ENCODE data around the gene PDPN. TPM values are rescaled to one million over a fixed set of nuclear protein-coding genes. Genes with fewer than 3 reads are reported as not detected.

PDPN gene
- total RNA-seq, 1 experiment from 2014 or later: not detected

GRCh38 chr1:13652238-13652637 lies 68.6 kb downstream of the PDPN start:
- TF ChIP-seq POLR2A (IDR thresholded peaks at IDR 0.05; ENCODE audit: borderline replicate concordance, extremely low read depth, insufficient read depth, insufficient read length) (no peak), REST (IDR thresholded peaks at IDR 0.05; ENCODE audit: low read depth) (no peak), MAX (IDR thresholded peaks at IDR 0.05) (no peak), ZNF274 (IDR thresholded peaks at IDR 0.05; ENCODE audit: low read depth, low read length) (no peak), POLR2AphosphoS5 (IDR thresholded peaks at IDR 0.05; ENCODE audit: low read depth, low read length) (no peak), FOSL1 (IDR thresholded peaks at IDR 0.05; ENCODE audit: low read depth) (no peak), SRF (IDR thresholded peaks at IDR 0.05; ENCODE audit: low read depth) (no peak), CEBPB (IDR thresholded peaks at IDR 0.05; ENCODE audit: low read depth) (no peak), JUND (IDR thresholded peaks at IDR 0.05) (no peak), EZH2 (IDR thresholded peaks at IDR 0.05) (no peak), ZFX (IDR thresholded peaks at IDR 0.05) (no peak), EZH2phosphoT487 (IDR thresholded peaks at IDR 0.05; ENCODE audit: borderline replicate concordance) (no peak), TCF7L2 (IDR thresholded peaks at IDR 0.05; ENCODE audit: borderline replicate concordance, extremely low read depth, insufficient read depth, insufficient read length) (no peak), EGR1 (IDR thresholded peaks at IDR 0.05; ENCODE audit: low read depth) (no peak), ELF1 (IDR thresholded peaks at IDR 0.05; ENCODE audit: borderline replicate concordance, low read depth) (no peak), CTCF (IDR thresholded peaks at IDR 0.05 in 2 of 3, conservative IDR thresholded peaks at IDR 0.05 in 1 of 3; ENCODE audit: borderline replicate concordance in 1 of 3, insufficient read depth in 1 of 3, low read depth in 2 of 3, low read length in 2 of 3) (no peak), CBX3 (IDR thresholded peaks at IDR 0.05; ENCODE audit: low read depth) (no peak)
- TF ChIP-seq, protein P1, sequence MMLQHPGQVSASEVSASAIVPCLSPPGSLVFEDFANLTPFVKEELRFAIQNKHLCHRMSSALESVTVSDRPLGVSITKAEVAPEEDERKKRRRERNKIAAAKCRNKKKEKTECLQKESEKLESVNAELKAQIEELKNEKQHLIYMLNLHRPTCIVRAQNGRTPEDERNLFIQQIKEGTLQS (IDR thresholded peaks at IDR 0.05): no peak
- TF ChIP-seq, protein P2, sequence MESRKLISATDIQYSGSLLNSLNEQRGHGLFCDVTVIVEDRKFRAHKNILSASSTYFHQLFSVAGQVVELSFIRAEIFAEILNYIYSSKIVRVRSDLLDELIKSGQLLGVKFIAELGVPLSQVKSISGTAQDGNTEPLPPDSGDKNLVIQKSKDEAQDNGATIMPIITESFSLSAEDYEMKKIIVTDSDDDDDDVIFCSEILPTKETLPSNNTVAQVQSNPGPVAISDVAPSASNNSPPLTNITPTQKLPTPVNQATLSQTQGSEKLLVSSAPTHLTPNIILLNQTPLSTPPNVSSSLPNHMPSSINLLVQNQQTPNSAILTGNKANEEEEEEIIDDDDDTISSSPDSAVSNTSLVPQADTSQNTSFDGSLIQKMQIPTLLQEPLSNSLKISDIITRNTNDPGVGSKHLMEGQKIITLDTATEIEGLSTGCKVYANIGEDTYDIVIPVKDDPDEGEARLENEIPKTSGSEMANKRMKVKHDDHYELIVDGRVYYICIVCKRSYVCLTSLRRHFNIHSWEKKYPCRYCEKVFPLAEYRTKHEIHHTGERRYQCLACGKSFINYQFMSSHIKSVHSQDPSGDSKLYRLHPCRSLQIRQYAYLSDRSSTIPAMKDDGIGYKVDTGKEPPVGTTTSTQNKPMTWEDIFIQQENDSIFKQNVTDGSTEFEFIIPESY (IDR thresholded peaks at IDR 0.05; ENCODE audit: extremely low read depth, insufficient replicate concordance, low read length): no peak
- ChIA-PET RAD21 (ENCODE audit: low non-redundant PET in 1 of 2, low total read pairs in 2 of 2, uncharacterized antibody in 2 of 2, unreplicated experiment in 2 of 2) (no interaction called here), CTCF (no interaction called here), POLR2A (no interaction called here)
- H3K9me3 ChIP-seq (ENCODE audit: control insufficient read depth in 1 of 2, insufficient read depth in 1 of 2, low read depth in 1 of 2, low read length in 2 of 2): no peaks in the 10 kb centered on the region
- H3K36me3 ChIP-seq (ENCODE audit: control insufficient read depth in 1 of 2, insufficient read depth in 2 of 2, low read length in 2 of 2): no peaks in the 10 kb centered on the region
- H3K9ac ChIP-seq (ENCODE audit: low read length): no peak overlapping the region
- H3K4me3 ChIP-seq (replicated peaks in 1 of 2; ENCODE audit: low read depth in 1 of 2, low read length in 2 of 2): no peak overlapping the region
- no peak overlapping the region for H2AFZ ChIP-seq (ENCODE audit: low read depth, low read length, poor library complexity, severe bottlenecking)
- ATAC-seq (no peak), DNase-seq (ENCODE audit: low read depth, low spot score) (no peak)
- H3K9me2 ChIP-seq (ENCODE audit: insufficient read depth): no peaks in the 10 kb centered on the region
- no TSS peak for BruUV-seq (replicated peaks)
- H3K4me2 ChIP-seq (ENCODE audit: low read length): no peak overlapping the region
- no peaks in the 10 kb centered on the region for H3K27me3 ChIP-seq (ENCODE audit: insufficient read depth, low read length)
- intact Hi-C loops (cut with micrococcal nuclease): no loop called here
- no peak overlapping the region for H3K27ac ChIP-seq (ENCODE audit: low read depth, low read length)
- H3K79me2 ChIP-seq (ENCODE audit: insufficient read depth, low read length): no peaks in the 10 kb centered on the region
- no peaks in the 10 kb centered on the region for H3K4me1 ChIP-seq (ENCODE audit: control insufficient read depth in 1 of 2, insufficient read depth in 2 of 2, low read length in 2 of 2)
- H4K20me1 ChIP-seq (ENCODE audit: insufficient read depth): no peaks in the 10 kb centered on the region

All from HCT116 (cell line).